T-helper 2 cell treated with Interferon-gamma antibody and Interleukin-4, amounts not matched to agents 100 ng/mL and 5 ng/mL, for 36 hours (primary cell): ENCODE results near the gene LRRC37B. TPM values are rescaled to one million over a fixed set of nuclear protein-coding genes. Genes with fewer than 3 reads are reported as not detected.
"Not testable (repeated sequence)": the region's sequence is repeated elsewhere in the genome, so short reads cannot be mapped to it uniquely, and the experiment has no call there.

Source experiments
- intact Hi-C: fragments of 100-400 bp; cut with micrococcal nuclease; formaldehyde crosslinking; loops from one replicate; pipeline ENCODE4 v1.15.1; 2023
- total RNA-seq: library from RNA; stranded (reverse); gene quantifications from 2 replicates; pipeline ENCODE4 v1.2.3, GENCODE V29; 2022

The LRRC37B gene
- total RNA-seq, 1 donor from 2014 or later: 30.2 TPM

GRCh38 chr17:32086833-32087232, 79.7 kb downstream of the LRRC37B start:
- intact Hi-C loops: not testable (repeated sequence)

- intact Hi-C loops: not testable (repeated sequence)
Observed at GRCh38 chr17:32092062-32092461, 84.9 kb downstream of the LRRC37B start.

- intact Hi-C loops: no loop called here
Observed at GRCh38 chr17:32099686-32100085, 92.5 kb downstream of the LRRC37B start.

GRCh38 chr17:32100323-32100722, 93.1 kb downstream of the LRRC37B start:
- intact Hi-C loops: not testable (repeated sequence)

- intact Hi-C loops: no loop called here
Observed at GRCh38 chr17:32100971-32101631, 93.9 kb downstream of the LRRC37B start.

- intact Hi-C loops: no loop called here
Observed at GRCh38 chr17:32102172-32102571, 95.0 kb downstream of the LRRC37B start.

GRCh38 chr17:32102646-32103186, 95.5 kb downstream of the LRRC37B start:
- intact Hi-C loops: no loop called here

Other genes starting within 250 kb of the LRRC37B start
- gene COPRS, start 148.1 kb upstream of the LRRC37B start, total RNA-seq: 21.8 and 21.9 TPM in 2 replicates
- gene UTP6, start 105.7 kb upstream of the LRRC37B start, total RNA-seq: 83.2 and 85.0 TPM in 2 replicates
- gene SUZ12, start 70.4 kb upstream of the LRRC37B start, total RNA-seq: 63.3 and 65.9 TPM in 2 replicates
- gene RHOT1, start 135.1 kb downstream of the LRRC37B start, total RNA-seq: 24.9 and 26.1 TPM in 2 replicates